GM10266 (cell line): ENCODE measurements around the gene PCSK2.

Experiments
- DNase-seq: peaks from one replicate; pipeline ENCODE4 v3.0.0; 2012; ENCODE audit errors: extremely low spot score
- TF ChIP-seq, protein P1 (sequence below): IDR thresholded peaks from 2 replicates; pipeline ENCODE4 v1.5.1; 2012; ENCODE audit warnings: mild to moderate bottlenecking, low read depth; ENCODE audit not compliant: control insufficient read depth, insufficient read depth; ENCODE audit errors: missing control alignments

PCSK2 gene

GRCh38 chr20:17439616-17440296 lies 212.9 kb downstream of the PCSK2 start:
- no peak for DNase-seq
- TF ChIP-seq, protein P1, sequence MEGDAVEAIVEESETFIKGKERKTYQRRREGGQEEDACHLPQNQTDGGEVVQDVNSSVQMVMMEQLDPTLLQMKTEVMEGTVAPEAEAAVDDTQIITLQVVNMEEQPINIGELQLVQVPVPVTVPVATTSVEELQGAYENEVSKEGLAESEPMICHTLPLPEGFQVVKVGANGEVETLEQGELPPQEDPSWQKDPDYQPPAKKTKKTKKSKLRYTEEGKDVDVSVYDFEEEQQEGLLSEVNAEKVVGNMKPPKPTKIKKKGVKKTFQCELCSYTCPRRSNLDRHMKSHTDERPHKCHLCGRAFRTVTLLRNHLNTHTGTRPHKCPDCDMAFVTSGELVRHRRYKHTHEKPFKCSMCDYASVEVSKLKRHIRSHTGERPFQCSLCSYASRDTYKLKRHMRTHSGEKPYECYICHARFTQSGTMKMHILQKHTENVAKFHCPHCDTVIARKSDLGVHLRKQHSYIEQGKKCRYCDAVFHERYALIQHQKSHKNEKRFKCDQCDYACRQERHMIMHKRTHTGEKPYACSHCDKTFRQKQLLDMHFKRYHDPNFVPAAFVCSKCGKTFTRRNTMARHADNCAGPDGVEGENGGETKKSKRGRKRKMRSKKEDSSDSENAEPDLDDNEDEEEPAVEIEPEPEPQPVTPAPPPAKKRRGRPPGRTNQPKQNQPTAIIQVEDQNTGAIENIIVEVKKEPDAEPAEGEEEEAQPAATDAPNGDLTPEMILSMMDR = no peak

- DNase-seq = no peak
- TF ChIP-seq, protein P1 = no peak
Measured at GRCh38 chr20:17441745-17442144, 214.9 kb downstream of the PCSK2 start.

DNA sequence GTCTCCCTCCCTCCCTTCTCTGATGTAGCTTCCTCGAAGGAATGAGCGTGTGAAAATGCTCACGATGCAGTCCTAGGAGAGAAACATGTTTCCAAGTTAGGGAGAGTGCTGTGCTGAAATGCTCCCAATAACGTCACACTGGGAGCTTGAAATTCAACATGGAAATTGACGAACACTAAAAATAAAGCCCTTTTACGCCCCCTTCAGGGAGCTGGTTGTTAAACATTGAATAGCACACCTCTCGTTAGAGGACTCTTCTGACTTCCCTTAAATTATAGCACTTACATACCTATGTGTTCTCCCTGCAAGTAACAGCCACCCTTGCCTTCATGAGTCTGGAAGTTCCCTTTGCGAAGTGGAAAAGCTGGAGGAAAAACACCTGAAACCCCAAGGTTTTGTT lies 215.7 kb downstream of the PCSK2 start:
- DNase-seq = no peak
- TF ChIP-seq, protein P1 = no peak

GRCh38 chr20:17443131-17443858 lies 216.5 kb downstream of the PCSK2 start:
- DNase-seq = no peak

GRCh38 chr20:17444091-17444490 lies 217.3 kb downstream of the PCSK2 start:
- TF ChIP-seq, protein P1 = no peak
- no peak for DNase-seq

More at GRCh38 chr20:17443131-17443858, 216.5 kb downstream of the PCSK2 start:
- TF ChIP-seq, protein P1 = no peak

DNA sequence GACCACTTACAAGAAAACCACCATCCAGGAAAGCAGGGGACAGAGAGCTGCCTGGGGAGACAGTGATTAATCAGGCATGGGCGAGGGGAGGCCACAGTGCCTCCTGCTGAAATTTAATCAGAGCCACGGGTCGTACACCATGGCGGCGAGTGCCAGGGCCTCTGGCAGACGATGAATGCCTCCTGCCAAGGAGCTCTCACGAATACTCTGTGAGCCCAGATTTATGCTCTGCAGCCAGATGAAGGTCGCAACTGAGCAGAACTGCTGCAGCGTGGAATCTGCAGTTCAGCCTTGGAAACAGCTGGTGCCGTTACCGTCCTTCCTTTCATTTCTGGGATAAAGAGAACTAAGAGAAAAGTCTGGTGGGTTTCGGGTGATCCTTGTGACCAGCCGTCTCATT lies 218.7 kb downstream of the PCSK2 start:
- no peak for DNase-seq
- TF ChIP-seq, protein P1 = no peak

GRCh38 chr20:17446171-17446570 lies 219.3 kb downstream of the PCSK2 start:
- TF ChIP-seq, protein P1 = no peak
- DNase-seq = no peak
